GM19043 (cell line): ENCODE data around the gene SDK2.
"Not testable (repeated sequence)": the region's sequence is repeated elsewhere in the genome, so short reads cannot be mapped to it uniquely, and the experiment has no call there.

Experiments used
- ATAC-seq: cut with Tn5 transposase; IDR thresholded peaks from one replicate; pipeline ENCODE4 v1.9.1; 2021; ENCODE audit warnings: low read depth; ENCODE audit not compliant: unreplicated experiment

The SDK2 gene

GRCh38 chr17:73492821-73493814, 151.1 kb downstream of the SDK2 start:
- ATAC-seq, result no peak

GRCh38 chr17:73492125-73492820, 152.0 kb downstream of the SDK2 start:
- no peak for ATAC-seq

GRCh38 chr17:73491648-73492047, 152.6 kb downstream of the SDK2 start:
- no peak for ATAC-seq

DNA sequence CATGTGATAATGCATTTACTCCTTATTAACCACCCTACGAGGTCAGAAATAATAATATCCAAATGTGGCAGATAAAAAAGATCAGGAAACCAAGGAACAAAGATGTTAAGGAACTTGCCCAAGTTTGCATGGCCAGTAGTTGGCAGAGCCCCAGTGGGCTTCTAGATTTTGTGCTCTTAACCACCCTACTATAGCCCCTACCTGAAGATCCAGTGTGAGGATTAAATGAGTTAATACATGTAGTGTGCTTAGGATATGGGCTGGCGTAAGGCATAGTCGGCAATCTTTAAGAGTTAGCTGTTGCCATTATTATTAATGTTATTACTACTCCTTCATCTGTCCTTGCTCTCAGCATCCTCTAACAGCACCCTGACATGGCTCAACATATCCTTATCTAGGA, 153.4 kb downstream of the SDK2 start:
- no peak for ATAC-seq

DNA sequence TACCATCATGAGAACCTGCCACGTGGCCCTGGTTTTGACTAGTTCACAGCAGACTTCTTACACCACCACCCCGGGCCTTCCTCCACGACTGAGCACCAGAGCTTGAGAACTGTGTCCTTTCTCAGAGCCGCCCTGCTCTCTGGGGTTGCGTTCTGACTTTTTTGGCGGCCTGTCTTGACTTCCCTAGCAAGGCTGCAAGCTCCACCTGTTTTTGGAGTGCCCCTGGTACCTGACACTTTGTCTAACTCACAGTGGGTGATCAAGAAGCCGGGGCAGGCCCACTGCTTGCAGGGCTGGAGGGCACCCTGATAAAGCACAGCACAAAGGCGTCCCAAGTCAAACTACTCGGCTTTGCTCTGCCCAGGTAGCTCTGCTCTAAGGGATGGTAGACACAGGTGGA, 154.3 kb downstream of the SDK2 start:
- ATAC-seq, result no peak

GRCh38 chr17:73489333-73489732, 154.9 kb downstream of the SDK2 start:
- no peak for ATAC-seq

GRCh38 chr17:73485130-73485529, 159.1 kb downstream of the SDK2 start:
- ATAC-seq, result no peak

DNA sequence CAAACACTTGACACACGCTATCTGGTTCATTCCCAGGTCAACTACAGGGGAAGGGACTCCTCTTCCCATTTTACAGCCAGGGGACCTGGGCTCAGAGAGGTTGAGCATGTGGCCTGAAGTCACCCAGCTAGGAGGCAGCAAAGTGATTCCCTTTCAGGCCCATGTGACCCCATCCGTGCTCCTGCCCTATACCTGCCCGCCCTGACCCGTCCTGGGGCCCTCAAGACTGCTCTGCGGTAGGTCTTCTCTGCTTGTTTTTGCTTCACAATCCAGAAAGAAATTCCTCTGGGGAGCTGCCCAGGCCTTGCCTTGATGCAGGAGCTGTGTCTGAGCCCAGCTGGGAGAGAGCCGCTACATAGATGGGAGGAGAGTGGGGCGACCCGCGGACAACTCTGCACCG, 161.4 kb downstream of the SDK2 start:
- ATAC-seq, result no peak

- ATAC-seq, result no peak
These were observed 162.0 kb downstream of the SDK2 start for GRCh38 chr17:73482251-73482716.

- ATAC-seq, result no peak
These were observed 162.6 kb downstream of the SDK2 start for GRCh38 chr17:73481676-73482075.

- ATAC-seq, result no peak
These were observed 163.5 kb downstream of the SDK2 start for GRCh38 chr17:73480740-73481139.

DNA sequence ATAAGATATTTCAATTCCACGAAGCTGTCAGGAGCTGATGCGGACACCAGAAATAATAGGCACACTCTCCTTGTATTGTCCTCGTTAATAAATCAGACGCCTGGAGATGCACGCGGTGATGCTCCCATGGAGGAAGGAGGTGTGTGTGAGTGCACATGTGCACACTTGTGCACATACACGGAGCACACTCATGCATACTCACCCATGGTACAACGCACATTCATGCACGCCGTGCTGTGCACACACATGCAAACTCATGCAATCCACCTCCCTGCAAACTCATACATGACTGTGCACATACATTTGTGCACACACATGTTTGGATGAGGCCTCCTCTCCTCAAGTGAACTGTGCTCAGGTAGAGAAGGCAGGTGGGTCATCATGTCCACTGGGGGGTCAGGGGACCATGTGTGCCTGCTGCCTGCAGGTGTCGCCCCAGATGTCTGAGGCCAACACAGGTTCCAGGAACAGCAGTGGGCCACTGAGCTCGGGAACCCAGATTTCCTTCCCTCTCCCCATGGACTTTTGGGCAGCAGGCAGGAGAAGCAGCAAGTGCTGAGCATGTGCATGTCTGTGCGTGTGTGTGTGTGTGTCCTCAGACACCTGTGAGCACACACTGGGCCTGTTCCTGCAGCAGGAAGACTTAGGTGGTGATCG, 165.3 kb downstream of the SDK2 start:
- ATAC-seq, result no peak

DNA sequence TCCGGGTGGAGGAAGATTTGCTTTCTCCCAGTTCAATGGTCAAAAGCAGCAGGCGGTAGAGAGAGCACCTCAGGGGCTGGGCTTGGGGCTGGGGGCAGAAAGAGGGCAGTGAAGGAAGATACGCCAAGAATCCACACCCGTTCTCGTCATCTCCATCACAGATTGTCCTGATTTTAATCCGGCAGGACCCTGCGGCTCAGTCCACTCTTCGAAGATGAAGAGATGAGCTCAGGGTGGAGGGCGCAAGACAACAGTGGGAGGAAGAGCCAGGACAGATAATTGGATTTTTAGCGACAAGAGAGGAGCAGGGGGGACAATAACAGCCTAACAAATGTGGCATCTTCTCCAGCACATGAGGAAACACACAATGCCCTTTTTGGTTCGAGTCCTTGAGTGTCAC, 165.9 kb downstream of the SDK2 start:
- no peak for ATAC-seq

- ATAC-seq, result no peak
These were observed 167.3 kb downstream of the SDK2 start for GRCh38 chr17:73476890-73477350.

- no peak for ATAC-seq
These were observed 169.8 kb downstream of the SDK2 start for GRCh38 chr17:73474370-73474988.

DNA sequence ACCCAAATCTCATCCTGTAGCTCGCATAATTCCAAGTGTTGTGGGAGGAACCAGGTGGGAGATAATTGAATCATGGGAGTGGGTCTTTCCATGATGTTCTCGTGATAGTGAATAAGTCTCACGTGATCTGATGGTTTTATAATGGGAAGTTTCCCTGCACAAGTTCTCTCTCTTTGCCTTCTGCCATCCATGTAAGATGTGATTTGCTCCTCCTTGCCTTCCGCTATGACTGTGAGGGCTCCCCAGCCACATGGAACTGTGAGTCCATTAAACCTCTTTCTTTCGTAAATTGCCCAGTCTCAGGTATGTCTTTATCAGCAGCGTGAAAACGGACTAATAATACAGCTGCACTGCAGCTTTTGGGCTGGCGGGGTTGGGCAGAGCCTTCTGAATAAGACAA, 171.5 kb downstream of the SDK2 start:
- ATAC-seq, result not testable (repeated sequence)

- ATAC-seq, result no peak
These were observed 172.3 kb downstream of the SDK2 start for GRCh38 chr17:73471924-73472323.

GRCh38 chr17:73470316-73470826, 173.9 kb downstream of the SDK2 start:
- no peak for ATAC-seq

GRCh38 chr17:73469311-73469710, 174.9 kb downstream of the SDK2 start:
- no peak for ATAC-seq

DNA sequence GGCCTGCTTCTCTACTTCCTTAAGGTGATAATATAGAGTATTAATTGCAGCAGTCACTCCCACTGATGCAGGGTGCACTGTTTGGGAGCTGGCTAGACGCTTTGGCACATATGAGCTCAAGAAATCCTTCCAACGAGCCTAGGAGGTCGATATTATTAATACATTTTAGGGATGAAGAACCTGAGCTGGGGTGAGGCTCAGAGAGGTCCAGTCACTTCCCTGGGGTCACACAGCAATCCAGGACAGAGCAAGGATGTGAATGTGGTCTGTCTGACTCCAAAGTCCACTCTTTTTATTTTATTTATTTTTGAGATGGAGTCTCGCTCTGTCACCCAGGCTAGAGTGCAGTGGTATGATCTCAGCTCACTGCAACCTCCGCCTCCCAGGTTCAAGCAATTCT, 176.0 kb downstream of the SDK2 start:
- ATAC-seq, result no peak
